MCF 10A (cell line): ENCODE measurements around the gene DIP2C. TPM values are rescaled to one million over a fixed set of nuclear protein-coding genes. Genes with fewer than 3 reads are reported as not detected.
A peak's percentile ranks its signal among the peaks of the same experiment; 100 is the strongest.

Experiments used
- BruUV-seq: library from RNA; stranded (reverse); fragments of 400-500 nt; replicated peaks from 2 replicates; lab custom pipeline; 2021; lab: Mats Ljungman, UMichigan
- CTCF ChIA-PET: fragments of 300-600 bp; sonication (Branson Sonifier 250); formaldehyde crosslinking; extraction: SDS; loops from one replicate; lab custom pipeline; 2021; ENCODE audit warnings: antibody characterized with exemption, inconsistent platforms; lab: Yijun Ruan, JAX
- POLR2A ChIA-PET: fragments of 300-600, 350-650 bp; sonication (Branson Sonifier 250); formaldehyde crosslinking; extraction: SDS; loops from one replicate; lab custom pipeline; 2020; ENCODE audit warnings: antibody characterized with exemption, inconsistent platforms; lab: Yijun Ruan, JAX
- DNase-seq: peaks from one replicate; pipeline ENCODE4 v3.0.0-alpha.2; 2018; ENCODE audit not compliant: unreplicated experiment
- H3K27ac Mint-ChIP-seq: one replicate; pipeline ENCODE4 v1.8.0; 2022; ENCODE audit warnings: mild to moderate bottlenecking, low read depth, mixed read lengths; ENCODE audit not compliant: unreplicated experiment
- H3K27me3 Mint-ChIP-seq: one replicate; pipeline ENCODE4 v1.8.0; 2022; ENCODE audit warnings: mixed read lengths; ENCODE audit not compliant: insufficient read depth, unreplicated experiment
- H3K36me3 Mint-ChIP-seq: one replicate; pipeline ENCODE4 v1.8.0; 2022; ENCODE audit warnings: mild to moderate bottlenecking, moderate library complexity, mixed read lengths; ENCODE audit not compliant: insufficient read depth, unreplicated experiment
- H3K4me1 Mint-ChIP-seq: one replicate; pipeline ENCODE4 v1.8.0; 2022; ENCODE audit warnings: mixed read lengths; ENCODE audit not compliant: insufficient read depth, unreplicated experiment
- H3K4me3 Mint-ChIP-seq: one replicate; pipeline ENCODE4 v1.8.0; 2022; ENCODE audit warnings: mild to moderate bottlenecking, moderate library complexity, mixed read lengths; ENCODE audit not compliant: unreplicated experiment
- H3K9me3 Mint-ChIP-seq: one replicate; pipeline ENCODE4 v1.8.0; 2022; ENCODE audit warnings: mixed read lengths; ENCODE audit not compliant: unreplicated experiment
- intact Hi-C: fragments of 100-400 bp; cut with micrococcal nuclease; formaldehyde crosslinking; loops from 2 replicates; pipeline ENCODE4 v1.14.1; 2022
- total RNA-seq: library from RNA; stranded (reverse); gene quantifications from 2 replicates; pipeline ENCODE4 v1.2.3, GENCODE V29; 2022
- TF ChIP-seq, protein P1 (sequence below): fragments of 200-600 bp; IDR thresholded peaks from one replicate; pipeline ENCODE4 v1.8.0; 2022; ENCODE audit warnings: antibody characterized with exemption, mild to moderate bottlenecking; ENCODE audit not compliant: unreplicated experiment

The DIP2C gene
- total RNA-seq, 1 experiment from 2014 or later: 0.37 TPM

DNA sequence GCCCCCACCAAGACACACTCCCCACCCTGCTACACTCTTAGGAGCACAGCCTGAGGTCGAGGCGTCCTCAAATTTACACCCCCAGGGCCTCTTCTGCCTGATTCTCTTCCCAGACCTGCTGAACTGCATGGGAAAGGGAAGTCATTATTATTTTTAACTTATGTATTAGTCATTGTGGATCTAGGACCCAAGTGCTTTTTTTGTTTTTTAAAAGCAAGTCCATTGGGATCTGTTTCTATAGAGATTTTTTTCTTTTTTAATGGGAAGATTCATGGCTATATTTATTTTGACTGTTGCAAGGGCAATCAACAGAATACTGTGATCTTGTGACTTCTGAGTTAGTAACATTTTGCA lies 350.5 kb downstream of the DIP2C start:
- no peaks in the 10 kb centered on the region for H3K27me3 Mint-ChIP-seq
- TF ChIP-seq, protein P1, sequence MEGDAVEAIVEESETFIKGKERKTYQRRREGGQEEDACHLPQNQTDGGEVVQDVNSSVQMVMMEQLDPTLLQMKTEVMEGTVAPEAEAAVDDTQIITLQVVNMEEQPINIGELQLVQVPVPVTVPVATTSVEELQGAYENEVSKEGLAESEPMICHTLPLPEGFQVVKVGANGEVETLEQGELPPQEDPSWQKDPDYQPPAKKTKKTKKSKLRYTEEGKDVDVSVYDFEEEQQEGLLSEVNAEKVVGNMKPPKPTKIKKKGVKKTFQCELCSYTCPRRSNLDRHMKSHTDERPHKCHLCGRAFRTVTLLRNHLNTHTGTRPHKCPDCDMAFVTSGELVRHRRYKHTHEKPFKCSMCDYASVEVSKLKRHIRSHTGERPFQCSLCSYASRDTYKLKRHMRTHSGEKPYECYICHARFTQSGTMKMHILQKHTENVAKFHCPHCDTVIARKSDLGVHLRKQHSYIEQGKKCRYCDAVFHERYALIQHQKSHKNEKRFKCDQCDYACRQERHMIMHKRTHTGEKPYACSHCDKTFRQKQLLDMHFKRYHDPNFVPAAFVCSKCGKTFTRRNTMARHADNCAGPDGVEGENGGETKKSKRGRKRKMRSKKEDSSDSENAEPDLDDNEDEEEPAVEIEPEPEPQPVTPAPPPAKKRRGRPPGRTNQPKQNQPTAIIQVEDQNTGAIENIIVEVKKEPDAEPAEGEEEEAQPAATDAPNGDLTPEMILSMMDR: no peak
- H3K9me3 Mint-ChIP-seq: no peaks in the 10 kb centered on the region
- no peaks in the 10 kb centered on the region for H3K36me3 Mint-ChIP-seq
- peak overlapping the region; percentile 43 for H3K27ac Mint-ChIP-seq
- H3K4me3 Mint-ChIP-seq: peak overlapping the region; percentile 61
- H3K4me1 Mint-ChIP-seq: peaks cover 34% of the 10 kb centered on the region
- BruUV-seq: no TSS peak
- peak; percentile 48 for DNase-seq
- intact Hi-C loops: no loop called here
- CTCF ChIA-PET: no interaction called here
- POLR2A ChIA-PET: interaction anchor here (1.0 to 2.4 kb wide), 2 partner anchors 11 to 43 kb away, joined by 3 to 27 read pairs; no protein-coding TSS in a partner anchor

DNA sequence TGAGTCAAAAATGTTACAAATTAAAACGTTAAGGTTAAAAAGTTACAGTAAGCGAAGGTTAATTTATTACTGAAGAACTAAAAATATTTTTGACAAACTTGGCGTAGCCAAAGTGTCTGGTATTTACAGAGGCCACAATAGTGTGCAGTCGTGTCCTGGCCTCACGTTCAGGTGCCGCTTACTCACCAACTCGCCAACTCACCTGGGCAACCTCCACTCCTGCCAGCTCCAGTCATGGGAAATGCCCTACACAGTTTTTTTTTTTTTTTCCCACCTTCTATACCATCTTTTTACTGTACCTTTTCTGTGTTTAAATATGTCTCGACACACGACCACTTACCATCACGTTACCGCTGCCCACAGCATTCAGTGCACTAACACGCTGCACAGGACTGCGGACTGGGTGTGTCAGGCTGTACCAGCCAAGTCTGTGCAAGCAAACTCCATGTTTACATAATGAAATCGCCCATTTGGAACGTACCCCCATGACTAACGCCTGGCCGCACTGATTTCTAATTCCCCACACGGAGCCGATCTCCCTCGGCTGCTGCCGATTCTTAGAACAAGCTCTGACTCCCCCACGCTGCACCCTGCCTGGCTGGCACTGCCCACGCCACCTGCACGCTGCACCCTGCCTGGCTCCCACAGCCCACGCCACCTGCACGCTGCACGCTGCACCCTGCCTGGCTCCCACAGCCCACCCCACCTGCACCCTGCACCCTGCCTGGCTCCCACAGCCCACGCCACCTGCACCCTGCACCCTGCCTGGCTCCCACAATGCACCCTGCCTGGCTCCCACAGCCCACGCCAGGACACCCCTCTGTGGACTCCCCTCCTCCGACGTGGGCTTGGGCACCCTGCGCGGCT lies 351.1 kb downstream of the DIP2C start:
- peak overlapping the region; percentile 43 for H3K27ac Mint-ChIP-seq
- intact Hi-C loops: no loop called here
- peak; percentile 90 for DNase-seq
- POLR2A ChIA-PET: interaction anchor here (0.6 to 2.4 kb wide), 8 partner anchors 10 to 593 kb away, joined by 3 to 27 read pairs (median 3); partner anchors contain the start of gene LARP4B
- CTCF ChIA-PET: interaction anchor here (0.6 to 1.3 kb wide), 4 partner anchors 9 to 662 kb away, joined by 3 to 5 read pairs (median 4); no protein-coding TSS in a partner anchor
- TF ChIP-seq, protein P1: no peak
- H3K27me3 Mint-ChIP-seq: no peaks in the 10 kb centered on the region
- H3K4me1 Mint-ChIP-seq: peaks cover 34% of the 10 kb centered on the region
- H3K4me3 Mint-ChIP-seq: peak overlapping the region; percentile 61
- no TSS peak for BruUV-seq
- no peaks in the 10 kb centered on the region for H3K36me3 Mint-ChIP-seq
- no peaks in the 10 kb centered on the region for H3K9me3 Mint-ChIP-seq

DNA sequence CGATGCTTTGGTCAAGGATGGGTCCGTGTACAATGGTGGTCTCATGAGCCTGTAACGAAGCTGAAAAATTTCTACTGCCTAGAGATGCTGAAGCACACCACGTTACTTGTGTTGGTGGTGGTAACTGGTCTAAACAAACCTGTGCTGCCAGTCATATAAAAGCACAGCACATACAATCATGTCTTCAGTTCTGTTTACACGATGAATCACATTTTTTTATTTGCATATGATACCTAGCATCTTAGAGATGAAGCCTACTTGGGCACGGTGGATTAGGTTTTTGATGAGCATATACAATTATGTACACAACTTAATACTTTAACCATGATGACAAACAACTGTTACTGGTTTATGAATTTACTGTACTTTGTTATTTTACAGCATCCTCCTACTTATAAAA lies 353.2 kb downstream of the DIP2C start:
- DNase-seq: no peak
- Mint-ChIP-seq H3K9me3 (no peaks in the 10 kb centered on the region), H3K4me3 (no peak overlapping the region), H3K27ac (peak overlapping the region; percentile 92), H3K36me3 (no peaks in the 10 kb centered on the region), H3K27me3 (no peaks in the 10 kb centered on the region), H3K4me1 (peaks cover 34% of the 10 kb centered on the region)
- intact Hi-C loops: no loop called here
- TF ChIP-seq, protein P1: no peak
- POLR2A ChIA-PET: no interaction called here
- no TSS peak for BruUV-seq
- CTCF ChIA-PET: no interaction called here

DNA sequence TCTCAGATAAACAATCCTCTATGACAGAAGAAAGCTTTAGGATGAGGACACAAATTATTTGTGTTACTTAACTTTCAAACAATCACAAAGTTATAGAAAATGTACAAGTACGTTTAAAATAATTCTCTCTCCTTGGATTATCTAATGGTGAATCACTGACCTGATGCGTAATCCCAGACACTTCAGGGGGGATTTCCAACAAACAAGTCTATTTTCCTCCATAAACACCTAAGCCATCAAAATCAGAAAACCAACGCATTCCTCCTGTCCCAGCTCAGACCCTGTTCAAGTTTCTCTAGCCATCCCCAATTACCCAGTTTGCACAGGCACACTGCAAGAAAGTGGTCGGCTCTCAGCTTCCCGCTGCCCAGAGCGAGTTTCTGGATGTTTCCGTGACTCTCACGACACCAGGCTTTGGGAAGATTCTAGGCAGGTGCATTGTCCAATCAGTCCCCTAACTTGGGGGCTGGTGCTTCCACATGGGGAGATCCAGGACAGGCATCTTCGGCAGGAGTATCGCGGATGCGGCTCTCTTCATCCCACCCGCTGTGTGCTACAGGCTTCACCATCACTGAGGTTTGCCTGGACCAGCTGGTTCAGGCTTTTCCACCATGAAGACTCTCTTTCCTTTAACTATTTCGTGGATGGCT lies 354.2 kb downstream of the DIP2C start:
- POLR2A ChIA-PET: no interaction called here
- H3K36me3 Mint-ChIP-seq: no peaks in the 10 kb centered on the region

More for the DNA sequence above, 354.2 kb downstream of the DIP2C start:
- CTCF ChIA-PET: no interaction called here
- TF ChIP-seq, protein P1: no peak
- DNase-seq: no peak
- BruUV-seq: no TSS peak
- Mint-ChIP-seq H3K27me3 (no peaks in the 10 kb centered on the region), H3K4me3 (no peak overlapping the region), H3K9me3 (no peaks in the 10 kb centered on the region), H3K4me1 (peaks cover 34% of the 10 kb centered on the region), H3K27ac (no peak overlapping the region)
- intact Hi-C loops: no loop called here
